Retina (tissue), 1 donor: ENCODE results near the gene PTP4A2.
"Not testable (repeated sequence)": the region's sequence is repeated elsewhere in the genome, so short reads cannot be mapped to it uniquely, and the experiment has no call there.

Experiments used
- DNase-seq: peaks from one replicate; pipeline ENCODE4 v3.0.0-alpha.2; 2016

PTP4A2 gene

GRCh38 chr1:31923901-31924535, 14.2 kb downstream of the PTP4A2 start:
- no peak for DNase-seq

- DNase-seq: no peak
Observed at GRCh38 chr1:31920956-31921355, 17.2 kb downstream of the PTP4A2 start.

GRCh38 chr1:31919591-31919990, 18.6 kb downstream of the PTP4A2 start:
- DNase-seq: no peak

DNA sequence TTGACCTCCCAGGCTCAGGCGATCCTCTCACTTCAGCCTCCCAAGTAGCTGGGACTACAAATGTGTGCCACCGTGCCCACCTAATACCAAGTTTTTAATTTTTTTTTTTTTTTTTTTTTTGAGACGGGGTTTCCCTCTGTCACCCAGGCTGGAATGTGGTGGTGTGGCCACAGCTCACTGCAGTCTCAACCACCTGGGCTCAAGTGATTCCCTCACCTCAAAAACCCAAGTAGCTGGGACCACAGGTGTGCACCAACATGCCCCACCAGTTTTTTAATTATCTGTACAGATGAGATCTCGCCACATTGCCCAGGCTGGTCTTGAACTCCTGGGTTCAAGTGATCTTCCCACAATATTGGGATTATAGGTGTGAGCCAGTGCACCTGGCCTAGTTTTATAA, 22.7 kb downstream of the PTP4A2 start:
- no peak for DNase-seq

DNA sequence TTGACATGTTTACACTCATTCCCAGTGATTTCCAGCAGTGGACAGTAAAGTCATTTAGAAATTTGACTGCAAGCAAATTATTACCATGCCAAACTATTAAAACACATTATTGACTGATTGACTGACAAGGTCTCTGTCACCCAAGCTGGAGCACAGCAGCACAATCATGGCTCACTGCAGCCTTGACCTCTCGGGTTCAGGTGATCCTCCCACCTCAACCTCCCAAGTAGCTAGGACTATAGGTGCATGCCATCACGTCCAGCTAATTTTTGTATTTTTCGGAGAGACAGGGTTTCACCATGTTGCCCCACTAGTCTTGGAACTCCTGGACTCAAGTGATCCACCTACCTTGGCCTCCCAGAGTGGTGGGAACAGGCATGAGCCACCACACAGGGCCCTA, 24.2 kb downstream of the PTP4A2 start:
- DNase-seq: no peak

DNA sequence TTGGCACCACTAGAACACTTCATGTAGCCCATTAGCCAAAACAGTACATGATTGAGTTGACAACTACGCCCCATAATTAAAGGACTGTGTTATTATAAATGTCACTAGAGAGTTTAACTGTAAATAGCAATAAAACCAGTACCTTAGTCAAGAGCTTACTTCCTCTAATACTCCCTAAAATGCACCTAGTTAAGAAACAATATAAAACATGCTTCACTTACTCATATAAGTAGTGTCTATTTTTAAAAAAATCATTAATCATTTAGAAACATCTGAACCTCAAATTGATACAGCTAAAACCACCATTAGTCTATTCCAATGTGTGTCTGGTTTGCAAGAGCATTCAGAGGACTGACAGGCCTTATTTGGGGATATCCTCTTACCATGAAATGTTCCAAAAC, 25.3 kb downstream of the PTP4A2 start:
- no peak for DNase-seq

- no peak for DNase-seq
Observed at GRCh38 chr1:31911994-31912780, 26.0 kb downstream of the PTP4A2 start.

- DNase-seq: no peak
Observed at GRCh38 chr1:31910933-31911332, 27.2 kb downstream of the PTP4A2 start.

GRCh38 chr1:31909691-31910090, 28.5 kb downstream of the PTP4A2 start:
- DNase-seq: no peak

- DNase-seq: no peak
Observed at GRCh38 chr1:31906557-31906956, 31.6 kb downstream of the PTP4A2 start.

DNA sequence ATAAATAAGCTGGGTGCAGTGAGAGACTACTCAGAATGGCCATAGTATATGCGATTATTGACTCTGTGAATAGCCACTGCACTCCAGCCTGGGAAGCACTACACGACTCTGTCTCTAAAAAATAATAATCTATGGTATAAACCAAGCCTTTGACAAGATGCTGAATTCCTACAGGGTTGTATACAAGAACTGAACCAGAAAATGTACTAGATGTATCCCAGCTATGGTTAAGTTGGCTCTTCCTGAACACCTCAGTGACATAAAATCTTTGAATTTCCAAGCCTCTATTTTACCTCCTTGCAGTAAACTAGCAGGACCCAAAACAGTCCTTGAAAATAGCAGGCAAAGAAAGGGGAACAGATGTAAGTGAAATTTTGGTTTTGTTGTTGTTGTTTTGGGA, 32.5 kb downstream of the PTP4A2 start:
- DNase-seq: no peak

- DNase-seq: no peak
Observed at GRCh38 chr1:31905093-31905509, 33.1 kb downstream of the PTP4A2 start.

DNA sequence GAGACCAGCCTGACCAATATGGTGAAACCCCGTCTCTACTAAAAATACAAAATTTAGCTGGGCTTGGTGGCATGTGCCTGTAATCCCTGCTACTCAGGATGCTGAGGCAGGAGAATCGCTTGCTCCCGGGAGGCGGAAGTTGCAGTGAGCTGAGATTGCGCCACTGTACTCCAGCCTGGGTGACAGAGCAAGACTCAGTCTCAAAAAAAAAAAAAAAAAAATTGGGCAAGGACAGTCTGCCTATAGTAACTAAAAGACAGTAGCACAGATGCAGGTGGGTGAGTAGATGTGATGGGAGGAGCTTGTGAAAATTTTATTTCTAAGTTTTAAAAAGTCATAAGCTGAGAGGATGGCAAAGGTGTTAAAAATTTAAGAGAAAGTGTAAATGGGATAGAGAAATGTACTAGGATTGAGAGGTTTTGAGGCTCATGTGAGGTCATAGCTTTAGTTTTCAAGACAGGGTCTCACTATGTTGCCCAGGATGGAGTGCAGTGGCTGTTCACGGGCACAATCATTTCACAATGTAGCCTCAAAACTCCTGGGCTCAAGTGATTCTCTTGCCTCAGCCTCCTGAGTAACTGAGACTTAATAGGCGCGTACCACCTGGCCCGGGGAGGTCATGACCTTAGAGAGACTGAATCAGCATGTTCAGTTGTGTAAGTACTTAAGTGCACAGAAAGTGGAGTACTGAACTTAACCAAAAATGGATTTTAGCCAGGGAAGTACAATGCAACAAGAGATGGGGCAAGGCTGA, 33.7 kb downstream of the PTP4A2 start:
- DNase-seq: no peak

DNA sequence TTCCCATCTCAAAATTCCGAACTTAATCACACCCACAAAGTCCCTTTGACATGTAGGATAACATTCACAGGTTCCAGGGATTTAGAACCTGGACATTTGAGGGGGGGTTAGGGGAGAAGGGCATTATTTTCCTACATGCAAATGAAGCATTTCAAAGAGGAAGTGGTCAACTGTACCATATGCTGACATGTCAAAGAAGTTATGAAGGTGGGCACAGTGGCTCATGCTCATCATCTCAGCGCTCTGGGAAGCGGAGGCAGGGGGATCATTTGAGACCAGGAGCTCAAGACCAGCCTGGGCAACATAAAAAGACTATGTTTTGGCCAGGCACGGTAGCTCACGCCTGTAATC, 35.7 kb downstream of the PTP4A2 start:
- DNase-seq: no peak

DNA sequence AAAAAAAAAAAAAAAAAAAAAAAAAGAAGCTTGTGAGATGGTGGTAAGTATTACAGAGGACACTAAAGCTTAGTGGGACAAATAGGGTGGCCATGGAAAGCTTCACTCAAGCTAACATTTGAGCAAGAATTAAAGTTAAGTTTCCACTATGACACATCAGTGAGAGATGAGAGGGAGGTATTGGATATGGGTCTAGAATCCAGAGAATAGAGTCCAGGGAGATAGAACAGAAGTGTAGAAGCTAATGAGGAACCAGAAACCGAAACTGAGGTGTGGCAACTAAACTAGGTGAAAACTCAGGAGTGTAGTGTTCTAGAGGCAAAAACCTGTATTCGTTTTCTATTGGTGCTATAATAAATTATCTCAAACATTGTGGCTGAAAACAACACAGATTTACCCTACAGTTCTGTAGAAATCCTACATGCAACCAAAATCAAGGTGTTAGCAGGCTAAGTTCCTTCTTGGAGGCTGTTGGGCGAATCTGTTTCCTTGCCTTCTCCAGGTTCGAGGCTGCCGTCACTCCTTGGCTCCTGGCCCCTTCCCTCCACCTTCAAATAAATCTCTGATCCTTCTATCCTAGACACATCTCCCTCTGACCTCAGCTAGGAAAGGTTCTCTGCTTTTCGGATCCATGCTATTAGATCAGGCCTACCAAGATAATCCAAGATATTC, 36.2 kb downstream of the PTP4A2 start:
- no peak for DNase-seq

- DNase-seq: no peak
Observed at GRCh38 chr1:31900790-31901189, 37.4 kb downstream of the PTP4A2 start.

- DNase-seq: no peak
Observed at GRCh38 chr1:31897526-31898100, 40.6 kb downstream of the PTP4A2 start.

- not testable (repeated sequence) for DNase-seq
Observed at GRCh38 chr1:31895474-31896198, 42.5 kb downstream of the PTP4A2 start.

- no peak for DNase-seq
Observed at GRCh38 chr1:31891280-31891679, 46.9 kb downstream of the PTP4A2 start.

DNA sequence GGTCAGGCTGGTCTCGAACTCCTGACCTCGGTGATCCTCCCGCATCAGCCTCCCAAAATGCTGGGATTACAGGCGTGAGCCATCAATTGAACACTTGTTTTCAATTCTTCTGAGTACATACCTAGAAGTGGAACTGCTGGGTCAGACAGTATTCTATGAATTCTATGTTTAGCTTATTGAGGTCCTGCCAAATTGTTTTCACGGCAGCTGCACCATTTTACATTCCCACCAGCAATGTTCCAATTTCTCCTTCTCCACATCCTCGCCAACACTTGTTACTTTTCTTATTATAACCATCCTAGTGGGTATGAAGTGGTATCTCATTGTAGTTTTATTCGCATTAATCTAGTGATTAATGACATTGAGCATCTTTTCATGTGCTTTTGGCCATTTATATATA, 49.9 kb downstream of the PTP4A2 start:
- DNase-seq: no peak

- no peak for DNase-seq
Observed at GRCh38 chr1:31886866-31887265, 51.3 kb downstream of the PTP4A2 start.

GRCh38 chr1:31885851-31886250, 52.3 kb downstream of the PTP4A2 start:
- no peak for DNase-seq
